Hematopoietic multipotent progenitor cell treated with erythropoietin and hydrocortisone succinate and interleukin-3 and kit ligand, for 4 days (in vitro differentiated cells): ENCODE results near the gene ATP6V0D1.
"Not testable (repeated sequence)": the region's sequence is repeated elsewhere in the genome, so short reads cannot be mapped to it uniquely, and the experiment has no call there.

ENCODE experiments used
- DNase-seq: peaks from one replicate; pipeline ENCODE4 v3.0.0-alpha.2; 2015

ATP6V0D1 gene

GRCh38 chr16:67504031-67505021 lies 23.4 kb upstream of the ATP6V0D1 start:
- peak; percentile 86 for DNase-seq

GRCh38 chr16:67499106-67499505 lies 18.1 kb upstream of the ATP6V0D1 start:
- DNase-seq = no peak

- peak; percentile 54 for DNase-seq
These were observed 9.6 kb upstream of the ATP6V0D1 start for GRCh38 chr16:67490335-67491096.

GRCh38 chr16:67489401-67490083 lies 8.6 kb upstream of the ATP6V0D1 start:
- DNase-seq = no peak

- not testable (repeated sequence) for DNase-seq
These were observed 6.6 kb upstream of the ATP6V0D1 start for GRCh38 chr16:67487561-67487960.

- no peak for DNase-seq
These were observed 5.8 kb upstream of the ATP6V0D1 start for GRCh38 chr16:67486805-67487204.

- no peak for DNase-seq
These were observed 3.0 kb upstream of the ATP6V0D1 start for GRCh38 chr16:67483731-67484525.

- no peak for DNase-seq
These were observed 2.2 kb upstream of the ATP6V0D1 start, which contains the start of gene AGRP for GRCh38 chr16:67483150-67483549. AGRP (minus strand) TSS chr16:67483547; CDS start chr16:67483398, 149 bp downstream.

GRCh38 chr16:67482233-67482924 lies 1.4 kb upstream of the ATP6V0D1 start:
- peak; percentile 52 for DNase-seq

- DNase-seq = peak; percentile 68
These were observed 740 bp upstream of the ATP6V0D1 start for GRCh38 chr16:67481561-67482232.

- no peak for DNase-seq
These were observed 2.9 kb downstream of the ATP6V0D1 start for GRCh38 chr16:67477960-67478554.

GRCh38 chr16:67474551-67475455 lies 6.2 kb downstream of the ATP6V0D1 start:
- DNase-seq = peak; percentile 56

GRCh38 chr16:67471758-67472384 lies 9.1 kb downstream of the ATP6V0D1 start:
- DNase-seq = no peak

- DNase-seq = peak; percentile 79
These were observed 10.6 kb downstream of the ATP6V0D1 start for GRCh38 chr16:67470359-67470758.

GRCh38 chr16:67468731-67469130 lies 12.2 kb downstream of the ATP6V0D1 start:
- DNase-seq = no peak

- no peak for DNase-seq
These were observed 14.4 kb downstream of the ATP6V0D1 start for GRCh38 chr16:67466581-67466980.

GRCh38 chr16:67464565-67464964 lies 16.4 kb downstream of the ATP6V0D1 start:
- no peak for DNase-seq

- no peak for DNase-seq
These were observed 17.3 kb downstream of the ATP6V0D1 start for GRCh38 chr16:67463691-67464090.

- no peak for DNase-seq
These were observed 17.9 kb downstream of the ATP6V0D1 start for GRCh38 chr16:67463059-67463458.
